Tibial nerve (tissue), 4 donors: ENCODE results near the gene DYNC1H1. TPM values are rescaled to one million over a fixed set of nuclear protein-coding genes. Genes with fewer than 3 reads are reported as not detected.

ENCODE experiments used
- DNase-seq, 2 donors: peaks; one replicate each; pipeline ENCODE4 v3.0.0-alpha.2; 2019; ENCODE audit warnings: low spot score in 2 of 2
- H3K27ac ChIP-seq, 4 donors: fragments of 200-600 bp; sonication (generic) in 3 of 4; one replicate each; pipeline ENCODE4 v1.5.1; 2017 to 2019; ENCODE audit warnings: mild to moderate bottlenecking in 1 of 4
- H3K27me3 ChIP-seq, 2 donors: fragments of 200-600 bp; sonication (generic) in 1 of 2; one replicate each; pipeline versions ENCODE4 v1.5.1 to v1.6.0; 2017 to 2019
- H3K36me3 ChIP-seq, 3 donors: fragments of 200-600 bp; sonication (generic); one replicate each; pipeline ENCODE4 v1.5.1; 2018 to 2019
- H3K4me1 ChIP-seq, 4 donors: fragments of 200-600 bp; sonication (generic) in 3 of 4; one replicate each; pipeline ENCODE4 v1.5.1; 2017 to 2019
- H3K4me3 ChIP-seq, 4 donors: fragments of 200-600 bp; sonication (generic) in 3 of 4; one replicate each; pipeline ENCODE4 v1.5.1; 2017 to 2019; ENCODE audit warnings: mild to moderate bottlenecking in 1 of 4, moderate library complexity in 1 of 4
- H3K9me3 ChIP-seq, 4 donors: fragments of 200-600 bp; sonication (generic) in 3 of 4; one replicate each; pipeline ENCODE4 v1.5.1; 2017 to 2019
- CTCF ChIP-seq, 5 experiments: fragments of 200-600 bp in 3 of 5; fragments of 450-650 bp in 2 of 5; sonication (generic) in 3 of 5; IDR thresholded peaks; one replicate each; pipeline ENCODE4 v1.5.1; 2016 to 2019; ENCODE audit warnings: antibody characterized with exemption in 5 of 5, mild to moderate bottlenecking in 3 of 5, moderate library complexity in 2 of 5
- EP300 ChIP-seq, 2 donors: sonication (generic); formaldehyde crosslinking; IDR thresholded peaks; one replicate each; pipeline ENCODE4 v1.6.1; 2017; ENCODE audit warnings: antibody characterized with exemption in 2 of 2, mild to moderate bottlenecking in 1 of 2
- POLR2A ChIP-seq, 2 donors: fragments of 450-650 bp; IDR thresholded peaks; one replicate each; pipeline ENCODE4 v1.6.1; 2017; ENCODE audit warnings: antibody characterized with exemption in 2 of 2, mild to moderate bottlenecking in 2 of 2, moderate library complexity in 2 of 2
- WGBS, 2 donors: methylation state at CpG; one replicate each; pipeline ENCODE4 v1.1.5; 2018; 5-methylcytosine and 5-hydroxymethylcytosine counted together
- total RNA-seq, 4 donors: library from RNA; depleted of rRNA; stranded (reverse); fragments of >200 nt; gene quantifications; one replicate each; pipeline ENCODE4 v1.1.0, GENCODE V29; 2016

DYNC1H1 gene
- total RNA-seq, 4 donors from 2014 or later: 506 to 690 (median 631) TPM

GRCh38 chr14:102026934-102027333 is 62.6 kb downstream of the DYNC1H1 start:
- WGBS, 2 donors: 86 to 87% methylated on average over 9 of the region's 9 CpGs
- Histone ChIP-seq H3K27me3 (no peaks in the 10 kb centered on the region), H3K4me3 (no peak overlapping the region), H3K9me3 (no peaks in the 10 kb centered on the region), H3K27ac (no peak overlapping the region), H3K36me3 (peaks cover 15 to 100% (median 54%) of the 10 kb centered on the region in 3 donors), H3K4me1 (peaks cover 0 to 11% (median 3%) of the 10 kb centered on the region in 4 donors)
- TF ChIP-seq POLR2A (IDR thresholded peaks at IDR 0.05) (no peak), EP300 (IDR thresholded peaks at IDR 0.05) (no peak), CTCF (IDR thresholded peaks at IDR 0.05) (no peak)
- DNase-seq: no peak

GRCh38 chr14:102027951-102028350 is 63.6 kb downstream of the DYNC1H1 start:
- no peak overlapping the region for H3K27ac ChIP-seq
- DNase-seq: no peak
- TF ChIP-seq CTCF (IDR thresholded peaks at IDR 0.05) (no peak), POLR2A (IDR thresholded peaks at IDR 0.05) (no peak), EP300 (IDR thresholded peaks at IDR 0.05) (no peak)
- H3K27me3 ChIP-seq: no peaks in the 10 kb centered on the region
- H3K36me3 ChIP-seq: peaks cover 15 to 100% (median 53%) of the 10 kb centered on the region in 3 donors
- no peaks in the 10 kb centered on the region for H3K9me3 ChIP-seq
- no peak overlapping the region for H3K4me3 ChIP-seq
- WGBS, 2 donors: 93 to 94% methylated on average over 6 of the region's 6 CpGs
- H3K4me1 ChIP-seq: peaks cover 0 to 11% (median 3%) of the 10 kb centered on the region in 4 donors

- Histone ChIP-seq H3K4me1 (peaks cover 0 to 11% (median 3%) of the 10 kb centered on the region in 4 donors), H3K36me3 (peaks cover 15 to 100% (median 54%) of the 10 kb centered on the region in 3 donors), H3K27ac (no peak overlapping the region), H3K27me3 (no peaks in the 10 kb centered on the region), H3K9me3 (no peaks in the 10 kb centered on the region), H3K4me3 (no peak overlapping the region)
- no peak for TF ChIP-seq EP300 (IDR thresholded peaks at IDR 0.05)
- no peak for TF ChIP-seq POLR2A (IDR thresholded peaks at IDR 0.05)
- TF ChIP-seq CTCF (IDR thresholded peaks at IDR 0.05): no peak
- DNase-seq: no peak
- 55 to 66% methylated on average over 3 of the region's 3 CpGs for WGBS, 2 donors
These were observed 64.4 kb downstream of the DYNC1H1 start for GRCh38 chr14:102028733-102029132.

- TF ChIP-seq POLR2A (IDR thresholded peaks at IDR 0.05) (no peak), CTCF (IDR thresholded peaks at IDR 0.05) (no peak), EP300 (IDR thresholded peaks at IDR 0.05) (no peak)
- WGBS, 2 donors: 42 to 57% methylated on average over 2 of the region's 2 CpGs
- Histone ChIP-seq H3K27ac (no peak overlapping the region), H3K4me3 (no peak overlapping the region), H3K27me3 (no peaks in the 10 kb centered on the region), H3K36me3 (peaks cover 15 to 100% (median 58%) of the 10 kb centered on the region in 3 donors), H3K9me3 (no peaks in the 10 kb centered on the region), H3K4me1 (peaks cover 0 to 11% (median 3%) of the 10 kb centered on the region in 4 donors)
- DNase-seq: no peak
These were observed 65.6 kb downstream of the DYNC1H1 start for GRCh38 chr14:102029956-102030355.

- DNase-seq: no peak
- TF ChIP-seq CTCF (IDR thresholded peaks at IDR 0.05) (no peak), POLR2A (IDR thresholded peaks at IDR 0.05) (no peak), EP300 (IDR thresholded peaks at IDR 0.05) (no peak)
- no peaks in the 10 kb centered on the region for H3K9me3 ChIP-seq
- H3K27ac ChIP-seq: no peak overlapping the region
- no peaks in the 10 kb centered on the region for H3K27me3 ChIP-seq
- H3K4me3 ChIP-seq: no peak overlapping the region
- peaks cover 12 to 100% (median 51%) of the 10 kb centered on the region in 3 donors for H3K36me3 ChIP-seq
- 92 to 93% methylated on average over 13 of the region's 13 CpGs for WGBS, 2 donors
- H3K4me1 ChIP-seq: peaks cover 0 to 11% (median 3%) of the 10 kb centered on the region in 4 donors
These were observed 68.9 kb downstream of the DYNC1H1 start for GRCh38 chr14:102033241-102033640.
